Erythroblast (primary cell): ENCODE results near the gene CBFB.

Experiments used
- GATA1 ChIP-seq: IDR thresholded peaks from 2 replicates; pipeline ENCODE4 v1.6.1; 2011; ENCODE audit warnings: low read depth, mild to moderate bottlenecking, control low read depth, low read length, moderate library complexity
- POLR2A ChIP-seq: IDR thresholded peaks from 2 replicates; pipeline ENCODE4 v1.6.1; 2011; ENCODE audit warnings: mild to moderate bottlenecking, low read length

DNA sequence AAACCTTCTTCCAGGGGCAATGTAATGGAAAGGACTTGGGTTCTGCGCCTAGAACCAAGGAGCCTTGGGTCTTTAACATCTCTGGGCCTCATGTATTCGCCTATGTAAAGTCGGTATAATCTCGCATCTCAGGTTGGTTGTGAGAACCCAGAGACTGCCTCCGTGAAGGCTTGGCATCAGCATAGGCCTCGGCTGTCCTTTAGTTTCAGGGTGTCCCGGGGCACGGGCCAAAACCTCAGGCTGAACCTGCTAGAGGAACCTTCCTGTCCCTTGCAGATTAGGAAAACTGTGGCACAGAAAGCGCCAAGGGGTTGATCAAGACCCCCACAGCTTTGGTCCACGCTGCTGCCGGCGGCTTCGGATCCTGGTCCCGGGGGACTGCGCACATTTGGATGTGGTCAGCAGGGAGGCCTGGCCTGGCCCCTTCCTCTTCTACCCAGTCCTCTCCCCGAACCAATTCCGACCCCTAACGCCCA is 80.0 kb downstream of the CBFB start:
- no peak for TF ChIP-seq POLR2A
- no peak for TF ChIP-seq GATA1
